HK-2 (cell line): ENCODE measurements around the gene ADO.

ENCODE experiments used
- DNase-seq: peaks from one replicate; pipeline ENCODE4 v3.0.0-alpha.2; 2018; ENCODE audit not compliant: unreplicated experiment

Gene ADO

GRCh38 chr10:62817766-62818425, 13.4 kb downstream of the ADO start:
- DNase-seq: peak; percentile 90

- peak; percentile 86 for DNase-seq
These were observed 14.0 kb downstream of the ADO start for GRCh38 chr10:62818426-62819011.

GRCh38 chr10:62819141-62819920, 14.8 kb downstream of the ADO start:
- DNase-seq: no peak

- no peak for DNase-seq
These were observed 16.1 kb downstream of the ADO start for GRCh38 chr10:62820586-62820985.

- DNase-seq: no peak
These were observed 21.8 kb downstream of the ADO start for GRCh38 chr10:62826273-62826672.

GRCh38 chr10:62829622-62830021, 25.1 kb downstream of the ADO start:
- no peak for DNase-seq

GRCh38 chr10:62830679-62831078, 26.2 kb downstream of the ADO start:
- no peak for DNase-seq

- no peak for DNase-seq
These were observed 26.8 kb downstream of the ADO start for GRCh38 chr10:62831346-62831745.

GRCh38 chr10:62839590-62839989, 35.1 kb downstream of the ADO start:
- DNase-seq: no peak

GRCh38 chr10:62842983-62843382, 38.5 kb downstream of the ADO start:
- DNase-seq: no peak

GRCh38 chr10:62843600-62843999, 39.1 kb downstream of the ADO start:
- DNase-seq: no peak

GRCh38 chr10:62844280-62845011, 39.9 kb downstream of the ADO start:
- no peak for DNase-seq

- no peak for DNase-seq
These were observed 42.9 kb downstream of the ADO start for GRCh38 chr10:62847433-62847832.

- DNase-seq: no peak
These were observed 46.1 kb downstream of the ADO start for GRCh38 chr10:62850646-62851045.

GRCh38 chr10:62851442-62851841, 46.9 kb downstream of the ADO start:
- no peak for DNase-seq

- DNase-seq: no peak
These were observed 48.6 kb downstream of the ADO start for GRCh38 chr10:62852961-62853702.

GRCh38 chr10:62853710-62854109, 49.2 kb downstream of the ADO start:
- no peak for DNase-seq

- DNase-seq: no peak
These were observed 51.5 kb downstream of the ADO start for GRCh38 chr10:62856021-62856420.
